Stimulated activated CD4-positive, alpha-beta T cell treated with anti-CD3 and anti-CD28 coated beads, Interleukin-2, amount 100 ng/mL, for 24 hours (primary cell): Measurements from ENCODE around the gene MAD2L2.

Experiments used
- DNase-seq, 2 donors: peaks; one replicate each; pipeline ENCODE4 v3.0.0-alpha.2; 2020

Gene MAD2L2

DNA sequence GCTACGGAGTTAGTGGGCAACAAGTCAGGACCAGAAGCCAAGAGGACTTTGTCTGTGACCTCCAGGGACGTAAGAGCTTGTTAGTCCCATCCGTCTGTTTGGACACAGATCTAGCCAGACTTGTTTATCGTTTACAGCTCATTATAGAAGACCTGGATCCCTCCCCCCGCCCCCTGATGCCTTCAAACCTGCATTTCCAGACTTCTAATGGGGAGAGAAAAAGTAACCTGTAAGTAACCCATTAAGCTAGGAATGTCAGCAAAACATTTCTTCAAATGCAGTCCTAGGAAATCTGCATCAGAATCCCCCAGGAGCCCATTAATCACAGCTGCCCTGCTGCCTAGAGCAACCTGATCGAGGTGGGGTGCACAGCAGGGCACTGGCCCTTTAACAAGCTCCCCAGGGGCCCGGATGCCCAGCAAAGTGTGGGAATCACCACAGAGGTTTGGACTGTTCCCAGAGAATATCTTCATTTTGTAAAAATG, 1.4 kb upstream of the MAD2L2 start:
- no peak for DNase-seq

DNA sequence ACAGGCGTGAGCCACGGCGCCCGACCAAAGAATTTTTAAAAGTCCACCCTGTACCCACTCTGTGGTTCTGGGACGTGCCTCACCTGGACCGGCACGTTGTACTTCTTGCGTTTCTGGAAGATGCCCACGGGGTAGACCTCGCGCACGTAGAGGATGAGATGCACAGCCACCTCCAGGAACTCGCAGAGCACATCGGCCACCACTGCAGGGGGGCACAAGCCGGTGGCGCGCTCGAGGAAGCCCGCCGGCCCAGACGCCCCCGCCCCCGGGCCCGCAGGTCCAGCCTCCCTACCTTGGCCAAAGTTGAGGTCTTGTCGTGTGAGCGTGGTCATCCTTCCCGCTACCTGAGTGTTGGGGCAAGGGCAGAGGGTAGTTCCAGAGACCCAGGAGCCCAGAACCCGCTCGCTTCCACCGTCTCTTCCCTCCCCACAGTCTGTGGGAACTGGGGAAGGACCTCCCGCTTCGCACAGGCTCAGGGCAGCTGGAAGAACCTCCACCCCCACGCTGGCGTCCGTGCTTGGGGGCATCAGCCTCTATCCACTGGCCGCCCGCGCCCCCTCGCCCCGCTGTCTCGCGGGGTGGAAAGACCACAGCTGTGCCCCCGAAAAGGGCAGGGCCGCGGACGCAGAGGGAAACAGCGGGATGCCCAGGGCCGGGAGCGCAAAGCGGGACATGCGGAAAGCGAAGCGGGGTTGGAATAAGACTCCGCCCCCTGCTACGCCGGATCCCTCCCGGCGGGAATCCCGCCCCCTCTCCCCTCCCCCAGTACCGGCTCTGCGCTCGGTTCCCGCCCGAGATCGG, 478 bp downstream of the MAD2L2 start:
- no peak for DNase-seq

DNA sequence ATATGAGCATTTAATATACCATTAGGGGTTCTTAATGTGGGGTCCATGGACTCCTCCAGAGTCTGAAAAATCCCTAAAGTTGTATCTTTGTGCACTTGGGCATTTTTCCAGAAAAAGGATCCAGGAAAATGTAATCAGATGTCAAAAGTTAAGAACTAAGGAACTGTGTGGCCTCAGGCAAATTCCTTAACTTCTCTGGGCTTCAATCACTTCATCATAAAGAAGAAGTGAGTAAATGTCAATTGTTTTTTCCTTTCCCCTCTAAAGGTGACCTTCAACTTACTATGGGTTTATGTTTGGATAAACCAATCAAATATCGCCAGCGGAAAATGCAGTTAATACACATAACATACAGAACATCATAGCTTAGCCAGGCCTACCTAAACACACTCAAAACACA, 2.5 kb downstream of the MAD2L2 start:
- no peak for DNase-seq

- DNase-seq, result no peak
These were observed 4.4 kb downstream of the MAD2L2 start for GRCh38 chr1:11676386-11677103.

DNA sequence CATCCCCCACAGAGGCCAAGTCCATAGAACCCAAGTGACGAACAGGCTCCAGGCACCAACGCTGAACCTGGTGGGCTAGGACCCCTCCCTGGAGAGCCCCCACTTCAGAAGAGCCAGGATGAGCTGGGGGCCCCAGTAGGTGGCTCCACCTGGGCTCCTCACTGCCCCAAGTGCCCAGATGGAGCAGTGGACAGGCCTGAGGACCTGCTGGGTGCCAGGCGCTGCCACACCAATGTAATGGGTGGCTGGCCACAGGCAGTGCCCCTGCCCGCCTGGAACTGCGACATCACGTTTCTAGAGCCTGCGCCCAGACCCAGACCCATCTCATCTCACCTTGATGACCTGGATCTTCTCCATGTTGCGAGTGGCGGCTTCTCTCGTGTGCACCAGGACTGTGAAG, 5.6 kb downstream of the MAD2L2 start:
- DNase-seq, result no peak

DNA sequence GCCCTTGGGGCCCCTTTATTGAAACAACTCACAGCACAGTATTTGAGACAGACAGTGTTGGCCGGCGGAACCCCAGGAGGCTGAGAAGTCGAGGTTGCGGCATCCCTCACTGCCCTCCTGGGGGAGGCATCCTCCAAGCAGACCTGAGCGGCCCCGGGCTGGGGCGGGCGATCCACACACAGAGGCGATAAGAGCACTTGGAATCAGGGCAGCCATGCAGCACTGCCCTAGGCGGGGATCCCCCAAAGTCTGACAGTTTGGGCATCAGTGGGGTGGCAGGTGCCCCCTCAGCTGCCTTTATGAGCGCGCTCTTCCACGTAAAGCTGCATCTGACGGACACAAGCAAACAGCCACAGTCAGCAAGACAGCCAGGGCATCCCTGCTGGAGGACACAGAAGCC, 6.5 kb downstream of the MAD2L2 start:
- DNase-seq, result no peak

DNA sequence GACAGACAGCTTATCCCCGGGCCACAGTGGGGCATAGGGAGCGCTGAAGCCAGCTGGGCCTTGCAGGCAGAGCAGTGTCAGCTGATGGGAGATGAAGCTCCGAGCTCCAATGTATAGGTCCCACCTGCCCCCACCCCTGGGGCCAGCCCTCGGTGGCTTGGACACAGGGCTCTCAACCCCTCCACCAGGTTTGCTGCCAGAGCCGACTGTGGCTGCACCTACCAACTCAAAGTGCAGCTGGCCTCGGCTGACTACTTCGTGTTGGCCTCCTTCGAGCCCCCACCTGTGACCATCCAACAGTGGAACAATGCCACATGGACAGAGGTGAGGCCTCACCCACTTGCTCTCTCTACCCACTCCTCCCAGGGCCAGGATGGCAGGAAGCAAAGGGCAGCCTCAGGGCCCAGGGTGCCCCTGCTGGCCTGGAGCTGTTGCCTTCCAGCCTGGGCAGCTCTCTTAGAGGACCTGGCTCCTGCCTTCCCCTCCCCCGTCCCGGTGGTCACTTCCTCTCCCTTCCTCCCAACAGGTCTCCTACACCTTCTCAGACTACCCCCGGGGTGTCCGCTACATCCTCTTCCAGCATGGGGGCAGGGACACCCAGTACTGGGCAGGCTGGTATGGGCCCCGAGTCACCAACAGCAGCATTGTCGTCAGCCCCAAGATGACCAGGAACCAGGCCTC, 7.7 kb downstream of the MAD2L2 start:
- DNase-seq, result no peak

DNA sequence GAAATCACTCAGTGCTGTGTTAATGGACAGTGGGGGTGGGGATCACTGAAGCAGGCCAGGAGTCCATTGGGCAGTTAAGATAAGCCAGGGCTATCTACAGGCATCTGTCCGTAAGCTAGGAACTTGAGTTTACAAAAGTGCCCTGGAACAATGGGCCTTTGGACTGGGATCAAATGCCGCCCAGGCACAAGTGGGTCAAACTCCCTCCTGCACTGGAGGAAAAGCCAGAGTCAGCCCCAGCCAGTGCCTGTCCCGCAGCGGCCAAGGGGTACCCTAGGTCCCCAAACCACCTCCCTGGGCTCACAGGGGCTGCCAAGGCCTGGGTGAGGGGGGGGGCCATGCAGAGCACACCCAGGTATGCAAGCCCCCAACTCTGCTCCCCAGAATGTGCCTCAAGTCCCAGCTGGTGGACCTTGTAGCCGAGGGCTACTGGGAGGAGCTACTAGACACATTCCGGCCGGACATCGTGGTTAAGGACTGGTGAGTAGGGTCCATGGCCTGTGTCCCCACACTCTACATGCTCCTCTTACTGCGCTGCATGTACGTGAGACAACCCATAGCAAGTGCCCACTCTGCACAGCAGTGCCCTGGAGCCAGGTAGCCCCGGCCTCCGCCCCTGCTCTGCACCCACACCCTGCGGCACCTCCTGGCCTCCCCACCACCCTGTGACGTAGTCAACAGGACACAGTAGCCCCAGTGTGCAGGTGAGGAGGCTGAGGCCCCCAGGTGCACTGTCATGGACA, 9.2 kb downstream of the MAD2L2 start:
- DNase-seq, result no peak

- DNase-seq, result no peak
These were observed 9.8 kb downstream of the MAD2L2 start for GRCh38 chr1:11671205-11671543.

DNA sequence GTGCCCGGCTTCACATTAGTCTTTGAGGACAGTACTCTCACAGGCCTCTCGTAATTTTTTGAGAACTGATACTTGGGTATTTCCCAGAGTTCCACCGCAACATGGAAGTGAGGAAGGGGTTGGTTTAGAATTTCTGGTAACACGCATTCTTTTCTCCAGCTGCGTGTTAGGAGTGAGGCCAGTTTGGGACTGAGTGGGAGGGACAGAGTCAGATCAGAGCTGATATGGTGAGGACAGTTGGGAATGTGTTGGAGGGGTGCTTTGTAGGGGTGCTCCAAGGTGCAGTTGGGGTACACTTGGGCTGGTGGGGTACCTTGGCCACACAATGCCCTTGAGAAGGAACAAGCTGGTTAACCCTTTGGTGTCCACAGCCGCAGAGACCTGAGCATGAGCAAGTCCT, 10.2 kb downstream of the MAD2L2 start:
- no peak for DNase-seq

DNA sequence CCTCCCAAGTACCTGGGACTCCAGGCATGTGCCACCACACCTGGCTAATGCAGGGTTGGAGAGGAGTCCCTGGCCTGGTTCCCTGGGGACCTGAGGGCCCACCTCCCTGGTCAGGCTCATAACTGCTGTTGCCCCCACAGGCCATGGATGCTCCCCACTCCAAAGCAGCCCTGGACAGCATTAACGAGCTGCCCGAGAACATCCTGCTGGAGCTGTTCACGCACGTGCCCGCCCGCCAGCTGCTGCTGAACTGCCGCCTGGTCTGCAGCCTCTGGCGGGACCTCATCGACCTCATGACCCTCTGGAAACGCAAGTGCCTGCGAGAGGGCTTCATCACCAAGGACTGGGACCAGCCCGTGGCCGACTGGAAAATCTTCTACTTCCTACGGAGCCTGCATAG, 12.4 kb downstream of the MAD2L2 start:
- no peak for DNase-seq

GRCh38 chr1:11664336-11665065, 16.4 kb downstream of the MAD2L2 start:
- peak; percentile 56 to 60 for DNase-seq

GRCh38 chr1:11661103-11661502, 19.8 kb downstream of the MAD2L2 start:
- DNase-seq, result no peak

DNA sequence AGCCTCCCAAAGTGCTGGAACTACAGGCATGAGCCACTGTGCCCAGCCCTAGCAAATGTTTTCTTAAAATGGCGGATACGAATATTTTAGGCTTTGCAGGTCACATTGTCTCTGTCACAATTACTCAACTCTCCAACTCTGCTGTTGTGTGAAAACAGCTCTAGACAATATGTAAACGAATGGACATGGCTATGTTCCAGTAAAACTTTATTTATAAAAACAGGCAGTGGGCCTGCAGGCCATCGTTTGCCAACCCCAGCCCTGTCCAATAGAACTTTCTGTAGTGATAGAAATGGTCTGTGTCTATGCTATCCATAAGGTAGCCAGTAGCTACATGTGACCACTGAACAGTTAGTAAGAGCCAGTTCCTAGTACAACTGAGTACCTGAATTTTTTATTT, 21.2 kb downstream of the MAD2L2 start:
- no peak for DNase-seq

GRCh38 chr1:11658542-11658941, 22.4 kb downstream of the MAD2L2 start:
- no peak for DNase-seq

DNA sequence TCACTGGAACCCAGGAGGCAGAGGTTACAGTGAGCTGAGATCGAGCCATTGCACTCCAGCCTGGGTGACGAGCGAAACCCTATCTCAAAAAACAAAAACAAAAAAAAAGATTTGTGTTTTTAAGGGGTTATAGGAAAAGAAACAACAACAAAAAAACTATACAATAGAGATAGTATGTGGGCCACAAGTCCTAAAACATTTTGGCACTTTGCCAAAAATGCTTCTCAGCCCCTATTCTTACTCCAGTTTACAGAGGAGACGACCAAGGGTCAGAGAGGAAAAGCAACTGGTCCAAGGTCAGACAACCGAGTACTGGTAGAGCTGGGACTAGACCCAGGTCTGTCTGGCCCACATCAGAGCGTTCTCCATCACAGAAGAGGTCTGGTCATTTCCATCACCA, 23.3 kb downstream of the MAD2L2 start:
- no peak for DNase-seq

- no peak for DNase-seq
These were observed 25.8 kb downstream of the MAD2L2 start for GRCh38 chr1:11654939-11655808.

GRCh38 chr1:11654137-11654938, 26.6 kb downstream of the MAD2L2 start, which contains the start of the genes FBXO2 and FBXO44:
FBXO2 (minus strand) TSS chr1:11654429; CDS start chr1:11654340, 89 bp downstream.
FBXO44 (plus strand) TSS chr1:11654877; CDS start chr1:11655836, 959 bp downstream.
- DNase-seq, result peak; percentile 74 to 77

DNA sequence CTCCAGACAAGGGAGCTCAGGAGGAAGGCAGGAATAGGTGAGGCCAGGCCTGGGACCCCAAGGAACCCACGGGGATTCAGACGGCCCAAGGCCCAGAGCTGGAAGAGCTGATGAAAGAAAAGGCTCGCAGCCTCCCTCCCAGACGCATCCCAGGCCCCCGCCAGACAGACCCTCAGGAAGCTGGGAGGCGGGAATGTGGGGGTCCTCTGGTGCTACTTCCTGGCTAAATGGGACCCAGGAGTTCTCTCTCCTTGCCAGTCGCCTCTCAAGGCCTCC, 27.1 kb downstream of the MAD2L2 start:
- DNase-seq, result no peak

DNA sequence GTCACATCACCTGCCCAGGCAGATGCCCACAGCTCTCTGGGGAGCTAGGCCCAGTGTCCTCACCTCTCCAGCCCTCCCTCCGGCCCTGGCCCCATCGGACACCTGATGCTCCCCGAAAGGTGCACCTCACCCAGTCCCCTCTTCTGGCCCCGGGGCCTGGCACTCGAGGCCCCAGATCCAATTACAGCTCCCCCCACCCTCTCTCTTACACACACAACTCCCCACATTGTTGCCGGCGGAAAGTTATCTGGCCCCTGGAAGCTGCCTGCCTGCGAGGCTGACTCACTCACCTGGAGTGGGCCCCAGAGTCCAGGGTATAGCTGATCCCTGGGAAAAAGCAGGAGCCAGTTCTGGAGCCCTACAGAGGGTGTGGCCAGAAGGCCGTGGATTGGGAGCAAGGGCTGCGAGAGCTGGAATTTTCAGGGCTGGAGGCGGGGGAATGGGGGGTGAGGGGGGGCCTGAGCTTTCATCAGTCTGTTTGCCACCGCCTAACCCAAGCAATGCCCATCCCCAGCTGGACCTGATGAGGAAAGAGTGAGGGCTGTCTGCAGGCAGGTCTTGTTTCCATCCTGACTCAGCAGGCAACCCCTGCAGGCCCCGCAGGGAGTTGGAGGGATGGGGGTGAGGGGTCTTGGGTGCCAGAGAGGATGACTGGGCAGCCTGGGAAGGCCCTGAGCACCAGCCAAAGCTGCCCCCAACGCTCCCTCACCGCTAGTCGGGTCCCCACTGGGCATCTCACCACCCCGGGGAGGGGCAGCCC, 27.7 kb downstream of the MAD2L2 start:
- DNase-seq, result no peak
